Stimulated activated CD8-positive, alpha-beta memory T cell treated with anti-CD3 and anti-CD28 coated beads, Interleukin-15, amount 100 ng/mL, for 4 hours (primary cell): ENCODE results near the gene HLA-E.
"Not testable (repeated sequence)": the region's sequence is repeated elsewhere in the genome, so short reads cannot be mapped to it uniquely, and the experiment has no call there.

ENCODE experiments used
- DNase-seq, 2 donors: peaks; one replicate each; pipeline ENCODE4 v3.0.0-alpha.2; 2020; ENCODE audit warnings: low read depth in 2 of 2

The HLA-E gene

GRCh38 chr6:30489081-30490025 is at the start of gene HLA-E:
Gene HLA-E, plus strand, starts transcription at chr6:30489509. Its CDS starts 23 bp downstream, at chr6:30489532.
- DNase-seq, result peak; percentile 72 to 92

GRCh38 chr6:30441171-30441570 is 48.1 kb upstream of the HLA-E start:
- no peak for DNase-seq

- no peak for DNase-seq
Observed at GRCh38 chr6:30443657-30444450, 45.5 kb upstream of the HLA-E start.

- DNase-seq, result no peak
Observed at GRCh38 chr6:30444451-30444742, 44.9 kb upstream of the HLA-E start.

GRCh38 chr6:30446259-30446658 is 43.0 kb upstream of the HLA-E start:
- DNase-seq, result no peak

GRCh38 chr6:30447237-30447636 is 42.1 kb upstream of the HLA-E start:
- no peak for DNase-seq

GRCh38 chr6:30450548-30450908 is 38.8 kb upstream of the HLA-E start:
- DNase-seq, result no peak

- peak; percentile 26 to 37 for DNase-seq
Observed at GRCh38 chr6:30450909-30451841, 38.1 kb upstream of the HLA-E start.

GRCh38 chr6:30452736-30453507 is 36.4 kb upstream of the HLA-E start:
- no peak for DNase-seq

GRCh38 chr6:30453508-30454116 is 35.7 kb upstream of the HLA-E start:
- DNase-seq, result peak; percentile 55 to 71

- no peak for DNase-seq
Observed at GRCh38 chr6:30459145-30459544, 30.2 kb upstream of the HLA-E start.

- no peak for DNase-seq
Observed at GRCh38 chr6:30461055-30461454, 28.3 kb upstream of the HLA-E start.

GRCh38 chr6:30462482-30462881 is 26.8 kb upstream of the HLA-E start:
- DNase-seq, result no peak

GRCh38 chr6:30463242-30463641 is 26.1 kb upstream of the HLA-E start:
- DNase-seq, result no peak

- DNase-seq, result peak; percentile 39 to 52
Observed at GRCh38 chr6:30463651-30464618, 25.4 kb upstream of the HLA-E start.

GRCh38 chr6:30465595-30466306 is 23.6 kb upstream of the HLA-E start:
- DNase-seq, result no peak

GRCh38 chr6:30470968-30471367 is 18.3 kb upstream of the HLA-E start:
- no peak for DNase-seq

- DNase-seq, result not testable (repeated sequence)
Observed at GRCh38 chr6:30475116-30475515, 14.2 kb upstream of the HLA-E start.
